Testis (tissue), 2 donors: Measurements from ENCODE around the gene GOLPH3L.

Experiments
- CTCF ChIP-seq, 3 experiments: fragments of 450-650 bp in 2 of 3; fragments of 200-600 bp in 1 of 3; sonication (generic) in 1 of 3; IDR thresholded peaks; one replicate each; pipeline ENCODE4 v1.5.1; 2016 to 2019; ENCODE audit warnings: antibody characterized with exemption in 3 of 3, mild to moderate bottlenecking in 2 of 3, moderate library complexity in 1 of 3
- POLR2A ChIP-seq: fragments of 450-650 bp; IDR thresholded peaks from one replicate; pipeline ENCODE4 v1.6.1; 2017; ENCODE audit warnings: antibody characterized with exemption, mild to moderate bottlenecking, moderate library complexity

GRCh38 chr1:150642296-150642695, 54.7 kb downstream of the GOLPH3L start:
- no peak for TF ChIP-seq CTCF (IDR thresholded peaks at IDR 0.05)
- TF ChIP-seq POLR2A: no peak
